Trophoblast cell (in vitro differentiated cells and primary cell): ENCODE data around the gene LCE3B.
"Not testable (repeated sequence)": the region's sequence is repeated elsewhere in the genome, so short reads cannot be mapped to it uniquely, and the experiment has no call there.

Source experiments
- DNase-seq, 2 donors: peaks; one replicate each; pipeline ENCODE4 v3.0.0-alpha.2; 2016
- H2AFZ ChIP-seq: 2 replicates; pipeline ENCODE4 v1.6.1; 2013; ENCODE audit warnings: low read length, moderate library complexity, mild to moderate bottlenecking; ENCODE audit not compliant: insufficient read depth, poor library complexity
- H2AK5ac ChIP-seq: 2 replicates; pipeline ENCODE4 v1.6.1; 2013; ENCODE audit warnings: mild to moderate bottlenecking, low read length
- H2BK120ac ChIP-seq: 2 replicates; pipeline ENCODE4 v1.6.1; 2013; ENCODE audit warnings: low read length, mild to moderate bottlenecking, moderate library complexity; ENCODE audit not compliant: insufficient read depth, poor library complexity
- H2BK12ac ChIP-seq: 2 replicates; pipeline ENCODE4 v1.6.1; 2013; ENCODE audit warnings: mild to moderate bottlenecking, low read length, moderate library complexity
- H2BK5ac ChIP-seq: 2 replicates; pipeline ENCODE4 v1.6.1; 2013; ENCODE audit warnings: low read length, low read depth, moderate library complexity, mild to moderate bottlenecking; ENCODE audit not compliant: poor library complexity
- H3K14ac ChIP-seq: 2 replicates; pipeline ENCODE4 v1.6.1; 2013; ENCODE audit warnings: mild to moderate bottlenecking, low read length
- H3K18ac ChIP-seq: 2 replicates; pipeline ENCODE4 v1.6.1; 2013; ENCODE audit warnings: mild to moderate bottlenecking, low read length
- H3K23ac ChIP-seq: 2 replicates; pipeline ENCODE4 v1.6.1; 2013; ENCODE audit warnings: low read length
- H3K27ac ChIP-seq: 2 replicates; pipeline ENCODE4 v1.5.1; 2013; ENCODE audit warnings: low read depth, mild to moderate bottlenecking, inconsistent platforms, low read length, moderate library complexity
- H3K27me3 ChIP-seq: 2 replicates; pipeline ENCODE4 v1.6.1; 2013; ENCODE audit warnings: inconsistent platforms, mild to moderate bottlenecking, low read length, moderate library complexity; ENCODE audit not compliant: insufficient read depth
- H3K36me3 ChIP-seq, 2 experiments: 1 replicate in 1 of 2; 2 replicates in 1 of 2; pipeline ENCODE4 v1.6.1; 2013; ENCODE audit warnings: low read length in 2 of 2, mild to moderate bottlenecking in 2 of 2, moderate library complexity in 1 of 2; ENCODE audit not compliant: insufficient read depth in 2 of 2, control insufficient read depth in 1 of 2
- H3K4ac ChIP-seq: 2 replicates; pipeline ENCODE4 v1.6.1; 2013; ENCODE audit warnings: low read depth, mild to moderate bottlenecking, low read length, moderate library complexity
- H3K4me1 ChIP-seq, 2 experiments: 1 replicate in 1 of 2; 2 replicates in 1 of 2; pipeline ENCODE4 v1.6.1; 2013; ENCODE audit warnings: low read length in 2 of 2, mild to moderate bottlenecking in 2 of 2, moderate library complexity in 1 of 2; ENCODE audit not compliant: insufficient read depth in 2 of 2, control insufficient read depth in 1 of 2
- H3K4me2 ChIP-seq: 2 replicates; pipeline ENCODE4 v1.6.1; 2013; ENCODE audit warnings: inconsistent platforms, mild to moderate bottlenecking, low read length, moderate library complexity
- H3K4me3 ChIP-seq: 2 replicates; pipeline ENCODE4 v1.5.1; 2013; ENCODE audit warnings: mild to moderate bottlenecking, low read depth, low read length, inconsistent platforms
- H3K79me1 ChIP-seq: one replicate; pipeline ENCODE4 v1.6.1; 2013; ENCODE audit warnings: low read length
- H3K79me2 ChIP-seq: 2 replicates; pipeline ENCODE4 v1.6.1; 2013; ENCODE audit warnings: low read length, mild to moderate bottlenecking; ENCODE audit not compliant: control insufficient read depth, insufficient read depth, poor library complexity
- H3K9ac ChIP-seq: 2 replicates; pipeline ENCODE4 v1.6.1; 2013; ENCODE audit warnings: mild to moderate bottlenecking, low read length
- H3K9me3 ChIP-seq: 2 replicates; pipeline ENCODE4 v1.6.1; 2013; ENCODE audit warnings: low read depth, mild to moderate bottlenecking, control low read depth, inconsistent platforms, low read length; ENCODE audit not compliant: insufficient read depth
- H4K12ac ChIP-seq: 2 replicates; pipeline ENCODE4 v1.6.1; 2013; ENCODE audit warnings: low read depth, mild to moderate bottlenecking, low read length, moderate library complexity
- H4K8ac ChIP-seq: 2 replicates; pipeline ENCODE4 v1.6.1; 2013; ENCODE audit warnings: low read depth, mild to moderate bottlenecking, low read length, moderate library complexity
- H4K91ac ChIP-seq: one replicate; pipeline ENCODE4 v1.6.1; 2013; ENCODE audit warnings: low read depth, mild to moderate bottlenecking, low read length, moderate library complexity
- WGBS: extraction: QIAGEN DNeasy Blood & Tissue Kit; methylation state at CpG from one replicate; pipeline ENCODE4 v1.1.7; 2013; ENCODE audit warnings: missing lambda C conversion rate; ENCODE audit not compliant: insufficient read length, insufficient coverage; ENCODE audit errors: extremely low coverage; 5-methylcytosine and 5-hydroxymethylcytosine counted together

LCE3B gene

DNA sequence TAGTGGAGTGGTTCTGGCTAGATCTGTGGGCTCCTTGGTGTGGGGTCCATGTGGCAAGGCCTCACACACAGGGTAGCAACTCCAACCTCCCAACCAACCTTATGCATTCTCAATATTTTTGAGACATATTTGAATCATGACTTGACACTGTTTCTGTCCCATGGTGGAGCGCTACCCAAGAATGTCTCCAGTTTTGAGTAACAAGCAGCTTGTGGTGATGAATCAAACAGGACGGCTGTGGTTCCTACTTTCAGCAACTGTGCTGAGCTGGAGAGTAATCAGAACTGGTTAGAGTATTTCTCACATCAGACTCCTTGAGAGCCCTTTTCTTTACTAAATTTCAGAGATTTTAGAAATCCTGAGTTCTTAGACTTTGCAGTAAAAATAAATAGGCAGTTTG is 36.4 kb upstream of the LCE3B start:
- H3K36me3 ChIP-seq, result no peaks in the 10 kb centered on the region
- H3K23ac ChIP-seq, result no peak overlapping the region
- no peaks in the 10 kb centered on the region for H3K79me2 ChIP-seq
- H2AFZ ChIP-seq, result no peak overlapping the region
- H4K12ac ChIP-seq, result no peak overlapping the region
- no peak overlapping the region for H3K18ac ChIP-seq
- H3K27ac ChIP-seq, result no peak overlapping the region
- no peak overlapping the region for H2AK5ac ChIP-seq
- H3K79me1 ChIP-seq, result no peaks in the 10 kb centered on the region
- DNase-seq, result peak in 1 of 2 donors; percentile 0
- no peak overlapping the region for H2BK5ac ChIP-seq
- H4K8ac ChIP-seq, result no peak overlapping the region
- H2BK12ac ChIP-seq, result no peak overlapping the region
- no peak overlapping the region for H3K9ac ChIP-seq
- H2BK120ac ChIP-seq, result no peak overlapping the region
- H3K4me3 ChIP-seq, result no peak overlapping the region
- WGBS, result no CpG with 5 or more reads among the region's 2 CpGs
- peaks cover 12% of the 10 kb centered on the region for H3K9me3 ChIP-seq
- no peaks in the 10 kb centered on the region for H3K27me3 ChIP-seq
- no peak overlapping the region for H3K14ac ChIP-seq
- H4K91ac ChIP-seq, result no peak overlapping the region
- no peaks in the 10 kb centered on the region for H3K4me1 ChIP-seq
- no peak overlapping the region for H3K4ac ChIP-seq
- H3K4me2 ChIP-seq, result no peak overlapping the region

DNA sequence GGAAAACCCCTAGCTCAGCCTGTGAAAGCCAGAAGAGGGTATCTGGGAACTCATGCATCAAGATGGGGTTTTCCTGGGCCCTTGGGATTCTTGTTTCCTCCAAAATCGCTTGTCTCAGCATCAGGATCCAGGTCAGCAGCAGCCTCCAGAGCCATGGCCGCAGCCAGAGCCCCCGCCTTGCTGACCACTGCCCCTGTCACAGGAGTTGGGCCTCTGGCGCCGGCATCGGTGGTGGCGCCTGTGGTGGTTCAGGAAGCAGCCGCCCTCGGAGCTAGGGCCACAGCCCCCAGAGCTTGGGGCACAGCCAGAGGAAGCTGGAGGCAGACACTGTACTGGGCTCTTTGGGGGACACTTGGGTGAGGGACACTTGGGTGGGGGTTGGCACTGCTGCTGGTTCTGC is 34.1 kb upstream of the LCE3B start:
- not testable (repeated sequence) for H3K27ac ChIP-seq, H2AK5ac ChIP-seq, H3K9ac ChIP-seq, H4K12ac ChIP-seq, H3K4ac ChIP-seq, H3K4me2 ChIP-seq, H3K23ac ChIP-seq, DNase-seq, H2AFZ ChIP-seq, H3K14ac ChIP-seq, H3K27me3 ChIP-seq, H3K18ac ChIP-seq, H4K91ac ChIP-seq, H3K79me1 ChIP-seq, H3K79me2 ChIP-seq, H4K8ac ChIP-seq, H3K4me1 ChIP-seq, H2BK120ac ChIP-seq, H3K4me3 ChIP-seq, H3K36me3 ChIP-seq, H2BK5ac ChIP-seq, H2BK12ac ChIP-seq
- peaks cover 12% of the 10 kb centered on the region for H3K9me3 ChIP-seq
- no CpG with 5 or more reads among the region's 9 CpGs for WGBS

DNA sequence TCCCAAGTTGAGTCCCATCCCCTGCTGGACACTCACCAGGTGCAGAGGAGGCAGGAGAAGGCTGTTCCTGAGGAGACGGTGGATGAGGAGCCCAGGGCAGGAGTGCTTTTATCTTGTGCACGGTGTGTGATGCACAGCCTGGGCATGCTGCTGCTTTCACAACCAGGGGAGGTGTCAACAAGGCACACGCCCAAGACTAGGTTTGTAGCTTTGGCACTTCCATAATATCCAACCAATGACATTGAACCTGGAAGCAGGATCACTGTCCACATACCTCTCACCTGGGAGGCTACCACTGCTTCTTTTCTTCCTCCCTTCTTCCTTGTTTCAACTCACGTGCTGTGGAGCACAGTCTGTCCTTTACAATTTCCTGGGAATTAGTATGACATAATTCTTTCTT is 33.2 kb upstream of the LCE3B start, which contains the start of gene LCE3D:
TSS of gene LCE3D (minus strand) at position 84 of the 400 bp plus-strand sequence. CDS start 580 bp downstream, outside the sequence.
- H4K8ac ChIP-seq, result no peak within 1 kb of the TSS
- H3K36me3 ChIP-seq, result no peaks in the 10 kb centered on the region
- H2BK120ac ChIP-seq, result no peak within 1 kb of the TSS
- no peak within 1 kb of the TSS for H3K9ac ChIP-seq
- no peaks in the 10 kb centered on the region for H3K79me1 ChIP-seq
- no peak within 1 kb of the TSS for H3K27ac ChIP-seq
- WGBS, result no CpG with 5 or more reads among the region's 4 CpGs
- no peak within 1 kb of the TSS for H2BK12ac ChIP-seq
- H3K79me2 ChIP-seq, result no peaks in the 10 kb centered on the region
- H3K18ac ChIP-seq, result no peak within 1 kb of the TSS
- H4K12ac ChIP-seq, result no peak within 1 kb of the TSS
- H2BK5ac ChIP-seq, result no peak within 1 kb of the TSS
- H2AK5ac ChIP-seq, result no peak within 1 kb of the TSS
- peak; percentile 8 to 13 for DNase-seq
- no peak within 1 kb of the TSS for H2AFZ ChIP-seq
- no peaks in the 10 kb centered on the region for H3K4me1 ChIP-seq
- H4K91ac ChIP-seq, result no peak within 1 kb of the TSS
- no peak within 1 kb of the TSS for H3K4me3 ChIP-seq
- peaks cover 12% of the 10 kb centered on the region for H3K9me3 ChIP-seq
- no peak within 1 kb of the TSS for H3K14ac ChIP-seq
- H3K27me3 ChIP-seq, result no peaks in the 10 kb centered on the region
- no peak within 1 kb of the TSS for H3K4ac ChIP-seq
- H3K4me2 ChIP-seq, result no peak within 1 kb of the TSS
- no peak within 1 kb of the TSS for H3K23ac ChIP-seq

GRCh38 chr1:152582647-152583046 is 31.0 kb upstream of the LCE3B start:
- no peak overlapping the region for H3K23ac ChIP-seq
- no peak overlapping the region for H4K91ac ChIP-seq
- no peak overlapping the region for H3K27ac ChIP-seq
- no peaks in the 10 kb centered on the region for H3K4me1 ChIP-seq
- no peak overlapping the region for H2BK120ac ChIP-seq
- H3K4ac ChIP-seq, result no peak overlapping the region
- H3K27me3 ChIP-seq, result no peaks in the 10 kb centered on the region
- no peaks in the 10 kb centered on the region for H3K79me1 ChIP-seq
- no peak overlapping the region for H3K14ac ChIP-seq
- H2BK5ac ChIP-seq, result no peak overlapping the region
- no peak overlapping the region for H2AFZ ChIP-seq
- no peak overlapping the region for H4K12ac ChIP-seq
- no peak overlapping the region for H4K8ac ChIP-seq
- H3K18ac ChIP-seq, result no peak overlapping the region
- no peak overlapping the region for H2BK12ac ChIP-seq
- H3K9me3 ChIP-seq, result peaks cover 12% of the 10 kb centered on the region
- H2AK5ac ChIP-seq, result no peak overlapping the region
- no peaks in the 10 kb centered on the region for H3K36me3 ChIP-seq
- no peak overlapping the region for H3K9ac ChIP-seq
- no peak overlapping the region for H3K4me3 ChIP-seq
- H3K4me2 ChIP-seq, result no peak overlapping the region
- no CpG with 5 or more reads among the region's 1 CpG for WGBS
- no peak for DNase-seq
- no peaks in the 10 kb centered on the region for H3K79me2 ChIP-seq
